ENCODE results near the gene OR4C5. TPM values are rescaled to one million over a fixed set of nuclear protein-coding genes. Genes with fewer than 3 reads are reported as not detected.
"Not testable (repeated sequence)": the region's sequence is repeated elsewhere in the genome, so short reads cannot be mapped to it uniquely, and the experiment has no call there.

Gene OR4C5
- total RNA-seq, result not detected in 2 replicates
- long read RNA-seq, result 0 reads

GRCh38 chr11:48366365-48366764 is at the start of gene OR4C5:
Gene OR4C5 (minus strand): TSS chr11:48366465. CDS start chr11:48366465, 0 bp downstream.
- no peak within 1 kb of the TSS for H3K4me3 Mint-ChIP-seq (ENCODE audit: low read depth)
- H3K9me3 Mint-ChIP-seq (ENCODE audit: low read depth), result peaks cover 40% of the 10 kb centered on the region
- H3K4me1 Mint-ChIP-seq (ENCODE audit: low read depth), result no peaks in the 10 kb centered on the region
- no peak for TF ChIP-seq CTCF (IDR thresholded peaks at IDR 0.05; ENCODE audit: unreplicated experiment)
- no peak within 1 kb of the TSS for H3K27ac Mint-ChIP-seq
- no peak for DNase-seq (ENCODE audit: low spot score, unreplicated experiment)
- peaks cover 4% of the 10 kb centered on the region for H3K36me3 Mint-ChIP-seq (ENCODE audit: insufficient read depth)
- no peaks in the 10 kb centered on the region for H3K27me3 Mint-ChIP-seq

GRCh38 chr11:48384670-48385069 is 18.4 kb upstream of the OR4C5 start:
- TF ChIP-seq CTCF (IDR thresholded peaks at IDR 0.05; ENCODE audit: unreplicated experiment), result no peak
- peaks cover 56% of the 10 kb centered on the region for H3K9me3 Mint-ChIP-seq (ENCODE audit: low read depth)
- H3K4me1 Mint-ChIP-seq (ENCODE audit: low read depth), result no peaks in the 10 kb centered on the region
- no peak overlapping the region for H3K27ac Mint-ChIP-seq
- no peak overlapping the region for H3K4me3 Mint-ChIP-seq (ENCODE audit: low read depth)
- no peak for DNase-seq (ENCODE audit: low spot score, unreplicated experiment)
- peaks cover 2% of the 10 kb centered on the region for H3K36me3 Mint-ChIP-seq (ENCODE audit: insufficient read depth)
- H3K27me3 Mint-ChIP-seq, result no peaks in the 10 kb centered on the region

- H3K27me3 Mint-ChIP-seq; H3K4me3 Mint-ChIP-seq (ENCODE audit: low read depth); DNase-seq (ENCODE audit: low spot score, unreplicated experiment); H3K4me1 Mint-ChIP-seq (ENCODE audit: low read depth); H3K27ac Mint-ChIP-seq; H3K36me3 Mint-ChIP-seq (ENCODE audit: insufficient read depth): not testable (repeated sequence)
- peaks cover 53% of the 10 kb centered on the region for H3K9me3 Mint-ChIP-seq (ENCODE audit: low read depth)
These were observed 17.9 kb upstream of the OR4C5 start for GRCh38 chr11:48384151-48384550.

GRCh38 chr11:48361289-48361688 is 5.0 kb downstream of the OR4C5 start:
- H3K27ac Mint-ChIP-seq; H3K27me3 Mint-ChIP-seq; H3K4me1 Mint-ChIP-seq (ENCODE audit: low read depth); H3K4me3 Mint-ChIP-seq (ENCODE audit: low read depth); DNase-seq (ENCODE audit: low spot score, unreplicated experiment); H3K36me3 Mint-ChIP-seq (ENCODE audit: insufficient read depth): not testable (repeated sequence)
- H3K9me3 Mint-ChIP-seq (ENCODE audit: low read depth), result peaks cover 59% of the 10 kb centered on the region

- no peak for DNase-seq (ENCODE audit: low spot score, unreplicated experiment)
- TF ChIP-seq CTCF (IDR thresholded peaks at IDR 0.05; ENCODE audit: unreplicated experiment), result no peak
- H3K36me3 Mint-ChIP-seq (ENCODE audit: insufficient read depth), result peaks cover 2% of the 10 kb centered on the region
- H3K27ac Mint-ChIP-seq, result no peak overlapping the region
- no peaks in the 10 kb centered on the region for H3K4me1 Mint-ChIP-seq (ENCODE audit: low read depth)
- H3K27me3 Mint-ChIP-seq, result no peaks in the 10 kb centered on the region
- no peak overlapping the region for H3K4me3 Mint-ChIP-seq (ENCODE audit: low read depth)
- peaks cover 43% of the 10 kb centered on the region for H3K9me3 Mint-ChIP-seq (ENCODE audit: low read depth)
These were observed 11.6 kb downstream of the OR4C5 start for GRCh38 chr11:48354677-48355076.

- Mint-ChIP-seq H3K4me1 (ENCODE audit: low read depth) (no peaks in the 10 kb centered on the region), H3K4me3 (ENCODE audit: low read depth) (no peak overlapping the region), H3K27ac (no peak overlapping the region), H3K9me3 (ENCODE audit: low read depth) (peaks cover 36% of the 10 kb centered on the region), H3K36me3 (ENCODE audit: insufficient read depth) (peaks cover 2% of the 10 kb centered on the region), H3K27me3 (no peaks in the 10 kb centered on the region)
- no peak for DNase-seq (ENCODE audit: low spot score, unreplicated experiment)
- no peak for TF ChIP-seq CTCF (IDR thresholded peaks at IDR 0.05; ENCODE audit: unreplicated experiment)
These were observed 12.3 kb downstream of the OR4C5 start for GRCh38 chr11:48354013-48354412.

- not testable (repeated sequence) for H3K4me3 Mint-ChIP-seq (ENCODE audit: low read depth); H3K4me1 Mint-ChIP-seq (ENCODE audit: low read depth); H3K36me3 Mint-ChIP-seq (ENCODE audit: insufficient read depth); DNase-seq (ENCODE audit: low spot score, unreplicated experiment); H3K27ac Mint-ChIP-seq; H3K27me3 Mint-ChIP-seq
- H3K9me3 Mint-ChIP-seq (ENCODE audit: low read depth), result peaks cover 34% of the 10 kb centered on the region
These were observed 20.0 kb downstream of the OR4C5 start for GRCh38 chr11:48346286-48346685.

GRCh38 chr11:48342505-48342904 is 23.8 kb downstream of the OR4C5 start:
- not testable (repeated sequence) for H3K36me3 Mint-ChIP-seq (ENCODE audit: insufficient read depth); H3K27me3 Mint-ChIP-seq; DNase-seq (ENCODE audit: low spot score, unreplicated experiment); H3K27ac Mint-ChIP-seq; H3K4me3 Mint-ChIP-seq (ENCODE audit: low read depth); H3K4me1 Mint-ChIP-seq (ENCODE audit: low read depth)
- peaks cover 41% of the 10 kb centered on the region for H3K9me3 Mint-ChIP-seq (ENCODE audit: low read depth)

All from progenitor cell of endocrine pancreas (in vitro differentiated cells).